H7 (cell line): ENCODE results near the gene CLUH. TPM values are rescaled to one million over a fixed set of nuclear protein-coding genes. Genes with fewer than 3 reads are reported as not detected.
A peak's percentile ranks its signal among the peaks of the same experiment; 100 is the strongest.

Source experiments
- DNase-seq: peaks from one replicate; pipeline ENCODE4 v3.0.0; 2012
- H3K27me3 ChIP-seq: 2 replicates; pipeline ENCODE4 v1.6.0; 2011; ENCODE audit warnings: mild to moderate bottlenecking, low read length; ENCODE audit not compliant: control insufficient read depth, insufficient read depth
- H3K36me3 ChIP-seq: replicated peaks from 2 replicates; pipeline ENCODE4 v1.5.1; 2011; ENCODE audit warnings: low read length; ENCODE audit not compliant: control insufficient read depth, insufficient read depth
- H3K4me3 ChIP-seq: 2 replicates; pipeline ENCODE4 v1.5.1; 2011; ENCODE audit warnings: low read depth, mild to moderate bottlenecking, control low read depth, low read length, moderate library complexity; ENCODE audit not compliant: insufficient read depth
- total RNA-seq: library from RNA; depleted of rRNA; stranded (reverse); fragments of >200 nt; shearing (Covaris generic); gene quantifications from 2 replicates; pipeline ENCODE4 v1.2.3, GENCODE V29; 2014; rRNA removed

Gene CLUH
- 131 and 148 TPM in 2 replicates for total RNA-seq

GRCh38 chr17:2711608-2712299, at the start of gene CLUH:
Gene CLUH, minus strand, starts transcription at chr17:2711764. Its CDS starts 103 bp downstream, at chr17:2711661.
- Histone ChIP-seq H3K27me3 (peaks cover 5% of the 10 kb centered on the region), H3K4me3 (peak within 1 kb of the TSS; percentile 71), H3K36me3 (no peaks in the 10 kb centered on the region)
- DNase-seq: peak; percentile 94

- peaks cover 7% of the 10 kb centered on the region for H3K27me3 ChIP-seq
- no peak for DNase-seq
Measured at GRCh38 chr17:2758870-2759269, 47.3 kb upstream of the CLUH start.

DNA sequence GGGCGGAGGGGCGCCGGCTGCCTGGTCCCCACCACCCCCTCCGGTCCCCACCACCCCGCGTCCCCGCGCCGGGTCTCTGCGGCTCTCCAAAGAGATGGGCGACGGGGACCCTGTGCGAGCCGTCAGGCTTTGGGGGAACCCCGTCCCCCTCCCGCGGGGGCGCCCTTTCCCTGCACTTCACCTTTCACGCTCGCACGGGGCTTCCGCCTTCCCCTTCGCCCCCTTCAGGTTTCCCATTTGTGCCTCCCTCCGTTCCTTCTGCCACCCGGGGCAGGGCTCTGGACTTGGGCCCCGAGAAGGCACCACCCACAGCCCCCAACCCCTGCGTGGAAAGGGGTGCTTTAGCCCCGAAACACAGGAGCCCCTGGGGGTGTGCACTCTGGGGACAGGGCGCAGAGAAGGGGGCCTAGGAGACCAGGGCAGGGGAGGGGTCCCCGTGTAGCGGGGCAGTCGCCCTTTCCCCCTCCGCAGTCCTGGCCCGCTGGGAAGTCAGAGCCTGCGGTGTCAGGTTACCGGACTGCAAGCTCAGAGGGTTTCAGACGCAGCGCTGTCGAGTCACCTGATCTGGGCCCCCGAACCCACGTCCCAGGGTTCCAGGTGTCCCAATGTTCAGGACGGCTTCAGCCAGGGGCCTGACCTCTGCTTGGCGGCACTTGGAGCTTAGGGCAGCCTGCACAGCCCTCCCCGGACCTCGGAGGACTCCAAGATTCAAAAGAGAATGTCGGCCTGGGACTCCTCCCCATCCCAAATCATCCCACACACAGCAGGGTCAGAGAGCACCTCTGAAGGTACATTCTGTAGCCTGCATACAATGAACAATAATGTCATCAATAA, 44.5 kb upstream of the CLUH start:
- H3K27me3 ChIP-seq: peaks cover 7% of the 10 kb centered on the region
- H3K4me3 ChIP-seq: peak overlapping the region; percentile 67
- H3K36me3 ChIP-seq: no peaks in the 10 kb centered on the region
- DNase-seq: peak; percentile 93

More at GRCh38 chr17:2758870-2759269, 47.3 kb upstream of the CLUH start:
- H3K4me3 ChIP-seq: no peak overlapping the region
- no peaks in the 10 kb centered on the region for H3K36me3 ChIP-seq

- H3K4me3 ChIP-seq: no peak overlapping the region
- no peak for DNase-seq
- peaks cover 11% of the 10 kb centered on the region for H3K27me3 ChIP-seq
- no peaks in the 10 kb centered on the region for H3K36me3 ChIP-seq
Measured at GRCh38 chr17:2751491-2751890, 39.9 kb upstream of the CLUH start.

DNA sequence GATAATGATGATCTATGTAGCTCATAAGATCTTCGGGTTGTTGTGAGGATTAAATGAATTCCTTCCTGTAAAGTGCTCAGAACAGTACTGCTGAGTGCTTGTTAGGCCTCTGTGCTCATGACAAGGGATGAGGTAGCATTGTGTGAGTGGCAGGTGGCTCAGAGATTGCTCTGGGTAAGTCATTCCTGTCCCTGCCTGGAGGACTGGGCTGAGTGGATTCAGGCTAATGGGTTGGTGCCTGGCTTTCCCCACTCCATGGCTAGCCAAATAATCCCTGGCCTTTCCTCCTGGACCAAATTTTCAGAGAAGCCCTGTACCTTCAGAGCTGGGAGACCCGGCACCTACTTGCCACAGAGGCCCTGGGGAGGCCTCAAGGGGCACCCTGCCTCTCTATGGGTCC, 39.2 kb upstream of the CLUH start:
- H3K4me3 ChIP-seq: no peak overlapping the region
- H3K36me3 ChIP-seq: no peaks in the 10 kb centered on the region
- no peak for DNase-seq
- H3K27me3 ChIP-seq: peaks cover 9% of the 10 kb centered on the region

DNA sequence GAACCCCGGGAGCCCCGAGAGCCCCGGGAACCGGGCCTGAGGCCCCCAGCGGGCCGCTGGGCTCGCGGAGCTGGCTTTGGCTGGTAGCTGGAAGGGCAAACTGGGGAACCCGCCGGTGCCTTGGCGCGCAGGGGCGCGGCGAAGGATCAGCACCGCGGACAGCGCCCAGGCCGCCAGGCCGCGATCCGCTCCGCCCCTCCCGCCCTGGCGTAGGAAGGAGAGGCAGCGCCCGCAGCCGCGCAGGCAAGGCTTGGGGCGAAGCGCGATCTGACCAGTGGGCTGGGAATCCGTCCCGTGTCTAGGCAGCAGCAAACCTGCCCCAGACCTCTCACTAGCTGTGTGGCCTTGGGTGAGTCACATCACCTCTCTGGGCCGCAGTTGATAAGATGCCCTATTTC, 38.2 kb upstream of the CLUH start:
- peak; percentile 97 for DNase-seq
- no peaks in the 10 kb centered on the region for H3K36me3 ChIP-seq
- peaks cover 9% of the 10 kb centered on the region for H3K27me3 ChIP-seq
- peak overlapping the region; percentile 58 for H3K4me3 ChIP-seq

DNA sequence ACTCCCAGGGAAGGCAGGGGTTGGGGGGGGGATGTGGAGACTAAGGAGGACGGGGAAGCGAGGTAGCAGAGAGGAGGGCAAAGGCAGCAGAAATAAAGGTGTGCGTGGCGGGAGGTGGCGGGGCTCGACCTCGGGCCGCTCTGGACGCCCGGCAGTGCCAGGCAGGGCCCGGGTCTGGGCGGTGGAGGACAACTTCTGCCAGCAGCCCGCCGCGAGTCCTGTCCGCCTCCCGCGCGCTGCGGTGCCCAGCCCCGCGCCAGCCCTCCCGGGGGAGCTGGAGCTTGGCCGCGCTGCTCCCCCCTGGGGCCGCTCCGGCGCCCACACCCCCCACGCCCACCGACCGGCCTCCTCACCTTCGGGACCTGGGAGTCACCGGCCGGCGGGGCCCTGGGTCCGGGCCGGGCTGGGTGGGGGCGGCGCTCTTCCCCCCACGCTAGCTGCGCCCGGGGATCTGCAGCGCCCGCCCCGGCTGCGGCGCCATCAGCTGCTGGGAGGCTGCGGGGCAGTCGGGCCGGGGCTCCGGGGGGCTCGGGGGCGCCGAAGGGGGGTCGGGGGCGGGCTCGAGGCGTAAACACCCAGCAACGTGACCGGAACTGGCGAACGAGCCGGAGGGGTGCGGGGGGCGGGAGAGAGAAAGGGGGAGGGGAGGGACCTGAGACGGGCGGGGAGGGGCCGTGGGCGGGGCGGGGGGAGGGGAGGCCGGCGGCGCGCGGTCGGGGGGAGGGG, 37.7 kb upstream of the CLUH start, which contains the start of gene CCDC92B:
Gene CCDC92B, minus strand, starts transcription at position 595 of the 726 bp plus-strand sequence. CDS start 14,507 bp downstream, outside the sequence.
- peaks cover 6% of the 10 kb centered on the region; the same call in 1 of the 2 replicates for H3K27me3 ChIP-seq
- no peaks in the 10 kb centered on the region for H3K36me3 ChIP-seq
- peak within 1 kb of the TSS; percentile 59 for H3K4me3 ChIP-seq
- no peak for DNase-seq

DNA sequence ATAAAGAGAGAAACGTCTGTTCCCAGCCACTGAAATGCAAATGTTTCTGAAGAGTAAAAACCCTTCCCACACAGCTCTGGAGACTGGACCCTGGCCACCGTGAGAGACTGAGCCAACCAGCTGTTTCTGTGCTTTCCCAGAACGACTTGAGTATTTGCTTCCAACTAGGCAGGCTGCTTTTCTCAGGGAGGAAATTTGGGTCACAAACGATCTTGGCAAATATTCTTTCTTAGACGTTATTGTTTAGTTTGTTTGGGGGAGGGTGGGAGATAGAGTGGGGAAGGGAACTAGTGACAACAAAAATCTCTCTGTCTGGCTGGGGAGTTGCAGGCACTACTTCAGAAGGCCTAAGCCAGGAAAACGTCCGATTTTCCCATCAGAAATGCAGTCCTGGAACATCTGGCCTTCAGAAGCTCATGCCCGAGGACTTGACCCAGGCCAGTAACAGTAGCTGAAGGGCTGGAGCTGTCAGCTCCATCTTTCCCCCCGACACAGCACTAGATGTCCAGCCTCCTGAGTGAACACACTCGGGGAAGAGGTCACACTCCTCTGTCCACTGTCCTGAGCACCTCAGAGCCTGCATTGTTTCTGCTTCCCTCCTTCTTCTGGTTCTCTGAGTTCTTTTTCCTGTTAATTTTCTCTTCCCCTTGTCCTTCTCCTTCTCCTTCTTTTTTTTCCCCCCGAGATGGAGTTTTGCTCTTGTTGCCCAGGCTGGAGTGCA, 33.9 kb upstream of the CLUH start:
- H3K36me3 ChIP-seq: no peaks in the 10 kb centered on the region
- DNase-seq: no peak
- H3K4me3 ChIP-seq: no peak overlapping the region
- H3K27me3 ChIP-seq: peaks cover 6% of the 10 kb centered on the region; the same call in 1 of the 2 replicates

- Histone ChIP-seq H3K27me3 (no peaks in the 10 kb centered on the region), H3K36me3 (no peaks in the 10 kb centered on the region; the same call in none of the 2 replicates), H3K4me3 (no peak overlapping the region)
- DNase-seq: no peak
Measured at GRCh38 chr17:2737693-2738092, 26.1 kb upstream of the CLUH start.

- Histone ChIP-seq H3K36me3 (no peaks in the 10 kb centered on the region; the same call in none of the 2 replicates), H3K4me3 (no peak overlapping the region), H3K27me3 (no peaks in the 10 kb centered on the region)
- DNase-seq: peak; percentile 69
Measured at GRCh38 chr17:2736956-2737355, 25.4 kb upstream of the CLUH start.

- Histone ChIP-seq H3K36me3 (no peaks in the 10 kb centered on the region; the same call in none of the 2 replicates), H3K27me3 (no peaks in the 10 kb centered on the region)
- no peak for DNase-seq
Measured at GRCh38 chr17:2735896-2736295, 24.3 kb upstream of the CLUH start.

GRCh38 chr17:2734939-2735338, 23.4 kb upstream of the CLUH start:
- H3K4me3 ChIP-seq: no peak overlapping the region
- H3K36me3 ChIP-seq: peaks cover under 1% of the 10 kb centered on the region
- no peak for DNase-seq
- H3K27me3 ChIP-seq: no peaks in the 10 kb centered on the region

More at GRCh38 chr17:2735896-2736295, 24.3 kb upstream of the CLUH start:
- H3K4me3 ChIP-seq: no peak overlapping the region

DNA sequence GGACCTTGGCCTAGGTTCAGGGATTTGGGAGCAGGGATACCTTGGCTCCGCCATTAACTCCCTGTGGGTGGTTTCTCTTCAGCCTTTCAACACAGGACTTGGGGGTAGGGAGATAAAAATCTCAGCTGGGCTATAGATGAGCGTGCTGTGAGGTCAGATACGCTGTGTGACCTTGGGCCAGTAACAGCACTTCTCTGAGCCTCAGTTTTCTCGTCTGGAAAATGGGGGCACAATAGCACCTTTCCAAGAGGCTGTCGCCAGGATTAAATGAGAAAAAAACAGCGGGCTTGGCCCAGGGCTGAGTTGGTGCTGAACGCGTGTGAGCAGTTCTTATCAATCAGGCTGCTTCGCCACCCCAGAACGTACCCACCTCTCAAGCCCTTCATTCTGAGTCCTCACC, 20.2 kb upstream of the CLUH start:
- peak; percentile 27 for DNase-seq
- H3K36me3 ChIP-seq: peaks cover 1% of the 10 kb centered on the region
- H3K27me3 ChIP-seq: no peaks in the 10 kb centered on the region
- H3K4me3 ChIP-seq: no peak overlapping the region
